ENCODE data around the gene TNPO3.

TNPO3 gene

GRCh38 chr7:128988372-128988771 lies 66.5 kb downstream of the TNPO3 start:
- H3K9me3 Mint-ChIP-seq, result no peaks in the 10 kb centered on the region
- peaks cover 40% of the 10 kb centered on the region for H3K36me3 Mint-ChIP-seq (ENCODE audit: low read depth)
- no peak overlapping the region for H3K4me3 Mint-ChIP-seq
- no peak overlapping the region for H3K27ac Mint-ChIP-seq
- peaks cover 2% of the 10 kb centered on the region for H3K4me1 Mint-ChIP-seq (ENCODE audit: low read depth)
- DNase-seq (ENCODE audit: low spot score), result no peak
- H3K27me3 Mint-ChIP-seq (ENCODE audit: low read depth), result no peaks in the 10 kb centered on the region

GRCh38 chr7:128986609-128987008 lies 68.3 kb downstream of the TNPO3 start:
- Mint-ChIP-seq H3K36me3 (ENCODE audit: low read depth) (peaks cover 50% of the 10 kb centered on the region), H3K4me1 (ENCODE audit: low read depth) (peaks cover 2% of the 10 kb centered on the region), H3K27ac (no peak overlapping the region), H3K27me3 (ENCODE audit: low read depth) (no peaks in the 10 kb centered on the region), H3K9me3 (no peaks in the 10 kb centered on the region), H3K4me3 (no peak overlapping the region)
- no peak for DNase-seq (ENCODE audit: low spot score)

- Mint-ChIP-seq H3K36me3 (ENCODE audit: low read depth) (peaks cover 52% of the 10 kb centered on the region), H3K4me3 (no peak overlapping the region), H3K4me1 (ENCODE audit: low read depth) (peaks cover 2% of the 10 kb centered on the region), H3K27me3 (ENCODE audit: low read depth) (no peaks in the 10 kb centered on the region), H3K9me3 (no peaks in the 10 kb centered on the region), H3K27ac (no peak overlapping the region)
- no peak for DNase-seq (ENCODE audit: low spot score)
Measured at GRCh38 chr7:128985660-128986059, 69.3 kb downstream of the TNPO3 start.

- H3K4me1 Mint-ChIP-seq (ENCODE audit: low read depth), result no peaks in the 10 kb centered on the region
- H3K27me3 Mint-ChIP-seq (ENCODE audit: low read depth), result no peaks in the 10 kb centered on the region
- no peak overlapping the region for H3K4me3 Mint-ChIP-seq
- H3K36me3 Mint-ChIP-seq (ENCODE audit: low read depth), result peaks cover 56% of the 10 kb centered on the region
- H3K27ac Mint-ChIP-seq, result no peak overlapping the region
- H3K9me3 Mint-ChIP-seq, result no peaks in the 10 kb centered on the region
- DNase-seq (ENCODE audit: low spot score), result no peak
Measured at GRCh38 chr7:128982105-128982504, 72.8 kb downstream of the TNPO3 start.

DNA sequence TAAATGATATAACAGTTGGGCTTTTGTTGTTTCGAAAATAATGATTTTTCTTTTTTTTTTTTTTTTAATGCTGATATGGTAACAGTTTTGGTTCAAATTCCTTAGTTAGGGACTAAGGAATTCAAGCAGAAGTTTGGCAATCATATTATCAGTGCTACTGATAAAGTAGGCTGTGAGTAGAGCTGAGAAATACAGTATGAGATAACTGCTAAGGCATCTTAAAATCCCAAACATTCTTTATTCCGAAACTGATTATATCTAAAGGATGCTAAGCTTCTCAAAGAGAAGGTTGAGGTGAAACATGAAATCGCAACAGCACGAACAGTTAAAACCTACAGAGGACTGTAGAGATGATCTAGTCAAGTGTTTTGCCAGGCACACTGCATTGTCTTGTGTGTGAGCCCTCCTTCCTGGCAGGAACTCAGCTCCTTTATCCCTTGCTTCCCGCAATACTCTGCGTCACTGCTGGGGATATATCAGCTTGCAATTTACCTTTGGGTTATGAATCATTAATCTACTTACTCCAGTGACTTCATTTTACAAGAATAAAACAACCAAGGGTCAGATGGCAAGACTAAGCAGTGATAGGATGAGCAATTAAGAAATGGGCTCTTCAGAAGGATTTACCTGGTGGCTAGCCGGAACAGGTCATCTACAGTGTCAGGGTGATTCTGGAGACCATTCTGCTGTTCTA lies 80.5 kb downstream of the TNPO3 start:
- Mint-ChIP-seq H3K27me3 (ENCODE audit: low read depth) (no peaks in the 10 kb centered on the region), H3K4me1 (ENCODE audit: low read depth) (no peaks in the 10 kb centered on the region), H3K27ac (peak overlapping the region; percentile 46), H3K4me3 (no peak overlapping the region), H3K9me3 (no peaks in the 10 kb centered on the region), H3K36me3 (ENCODE audit: low read depth) (peaks cover 61% of the 10 kb centered on the region)
- no peak for DNase-seq (ENCODE audit: low spot score)

- no peak overlapping the region for H3K4me3 Mint-ChIP-seq
- no peak for DNase-seq (ENCODE audit: low spot score)
- peaks cover 6% of the 10 kb centered on the region for H3K4me1 Mint-ChIP-seq (ENCODE audit: low read depth)
- H3K27me3 Mint-ChIP-seq (ENCODE audit: low read depth), result no peaks in the 10 kb centered on the region
- peaks cover 55% of the 10 kb centered on the region for H3K36me3 Mint-ChIP-seq (ENCODE audit: low read depth)
- no peaks in the 10 kb centered on the region for H3K9me3 Mint-ChIP-seq
- no peak overlapping the region for H3K27ac Mint-ChIP-seq
Measured at GRCh38 chr7:128968624-128969023, 86.3 kb downstream of the TNPO3 start.

DNA sequence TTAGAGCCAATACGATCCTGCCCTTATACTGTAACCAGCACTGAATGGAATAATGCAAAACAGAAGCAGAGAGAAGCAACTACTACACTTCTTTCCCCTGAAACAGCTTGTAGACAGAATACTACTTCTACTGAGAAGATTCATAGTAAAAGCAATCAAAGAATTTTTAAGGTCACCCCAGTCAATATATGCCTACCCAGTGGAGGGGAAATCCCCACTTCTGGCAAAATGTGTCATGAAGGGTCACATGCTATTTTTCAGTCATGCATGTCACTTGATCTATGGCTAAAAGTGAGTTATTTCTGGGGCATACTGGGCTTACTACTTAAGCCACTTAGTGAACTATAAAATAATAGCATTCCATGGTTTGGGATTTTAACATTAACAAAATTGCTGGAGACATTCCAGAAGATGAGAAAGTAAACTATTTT lies 91.6 kb downstream of the TNPO3 start:
- Mint-ChIP-seq H3K27me3 (ENCODE audit: low read depth) (no peaks in the 10 kb centered on the region), H3K4me3 (no peak overlapping the region), H3K36me3 (ENCODE audit: low read depth) (peaks cover 61% of the 10 kb centered on the region), H3K4me1 (ENCODE audit: low read depth) (peaks cover 22% of the 10 kb centered on the region), H3K27ac (peak overlapping the region; percentile 22), H3K9me3 (no peaks in the 10 kb centered on the region)
- peak; percentile 73 for DNase-seq (ENCODE audit: low spot score)

- Mint-ChIP-seq H3K9me3 (no peaks in the 10 kb centered on the region), H3K4me3 (no peak overlapping the region), H3K27me3 (ENCODE audit: low read depth) (no peaks in the 10 kb centered on the region), H3K27ac (no peak overlapping the region), H3K36me3 (ENCODE audit: low read depth) (peaks cover 60% of the 10 kb centered on the region), H3K4me1 (ENCODE audit: low read depth) (peaks cover 22% of the 10 kb centered on the region)
- DNase-seq (ENCODE audit: low spot score), result no peak
Measured at GRCh38 chr7:128962899-128963298, 92.0 kb downstream of the TNPO3 start.

- no peak overlapping the region for H3K27ac Mint-ChIP-seq
- no peaks in the 10 kb centered on the region for H3K27me3 Mint-ChIP-seq (ENCODE audit: low read depth)
- peaks cover 22% of the 10 kb centered on the region for H3K4me1 Mint-ChIP-seq (ENCODE audit: low read depth)
- H3K36me3 Mint-ChIP-seq (ENCODE audit: low read depth), result peaks cover 60% of the 10 kb centered on the region
- no peak overlapping the region for H3K4me3 Mint-ChIP-seq
- no peak for DNase-seq (ENCODE audit: low spot score)
- no peaks in the 10 kb centered on the region for H3K9me3 Mint-ChIP-seq
Measured at GRCh38 chr7:128961030-128961659, 93.8 kb downstream of the TNPO3 start.

DNA sequence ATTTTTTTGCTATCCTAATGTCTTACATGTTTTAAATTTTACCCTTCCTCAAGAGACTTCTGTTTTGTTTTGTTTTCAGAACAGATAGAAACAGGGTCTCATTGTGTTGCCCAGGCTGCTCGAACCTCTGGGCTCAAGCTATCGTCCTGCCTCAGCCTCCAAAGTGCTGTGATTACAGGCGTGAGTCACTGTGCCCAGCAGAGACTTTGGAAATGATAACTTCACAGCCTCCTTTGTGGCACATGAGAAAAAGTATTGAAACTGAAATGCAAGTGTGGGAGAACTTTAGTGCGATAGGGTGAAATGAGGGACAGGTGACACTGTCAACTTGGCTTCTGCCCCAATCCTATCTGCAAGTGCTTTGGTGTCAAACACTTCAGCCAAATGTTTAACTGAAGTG lies 95.6 kb downstream of the TNPO3 start:
- Mint-ChIP-seq H3K36me3 (ENCODE audit: low read depth) (peaks cover 58% of the 10 kb centered on the region), H3K4me1 (ENCODE audit: low read depth) (peaks cover 19% of the 10 kb centered on the region), H3K9me3 (no peaks in the 10 kb centered on the region), H3K27ac (no peak overlapping the region), H3K27me3 (ENCODE audit: low read depth) (no peaks in the 10 kb centered on the region), H3K4me3 (no peak overlapping the region)
- DNase-seq (ENCODE audit: low spot score), result no peak

- Mint-ChIP-seq H3K9me3 (no peaks in the 10 kb centered on the region), H3K27me3 (ENCODE audit: low read depth) (no peaks in the 10 kb centered on the region), H3K36me3 (ENCODE audit: low read depth) (peaks cover 59% of the 10 kb centered on the region), H3K4me1 (ENCODE audit: low read depth) (no peaks in the 10 kb centered on the region), H3K27ac (no peak overlapping the region), H3K4me3 (no peak overlapping the region)
- no peak for DNase-seq (ENCODE audit: low spot score)
Measured at GRCh38 chr7:128955981-128956380, 98.9 kb downstream of the TNPO3 start.

- no peaks in the 10 kb centered on the region for H3K9me3 Mint-ChIP-seq
Measured at GRCh38 chr7:128954830-128955802, 99.8 kb downstream of the TNPO3 start.

DNA sequence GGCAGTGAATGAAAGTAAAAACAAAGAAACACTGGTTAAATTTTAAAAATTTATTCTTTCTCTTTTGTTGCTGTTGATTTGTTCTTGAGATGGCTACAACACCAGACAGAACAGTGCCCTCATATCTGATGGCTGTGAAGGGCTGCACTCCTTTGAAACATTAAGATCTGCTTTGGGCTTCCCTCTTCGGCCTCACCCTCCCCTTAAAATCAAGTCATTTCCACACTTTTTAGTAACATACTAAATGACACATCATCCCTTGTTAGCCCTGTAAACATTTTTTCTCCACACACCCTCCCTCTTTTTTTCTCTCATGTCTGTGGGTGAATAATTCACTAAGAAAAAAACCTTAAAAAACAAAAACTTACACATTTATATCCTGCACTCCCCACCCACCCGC lies 100.8 kb downstream of the TNPO3 start:
- Mint-ChIP-seq H3K4me3 (no peak overlapping the region), H3K36me3 (ENCODE audit: low read depth) (peaks cover 53% of the 10 kb centered on the region), H3K9me3 (no peaks in the 10 kb centered on the region), H3K27me3 (ENCODE audit: low read depth) (no peaks in the 10 kb centered on the region), H3K27ac (no peak overlapping the region), H3K4me1 (ENCODE audit: low read depth) (no peaks in the 10 kb centered on the region)
- DNase-seq (ENCODE audit: low spot score), result no peak

More at GRCh38 chr7:128954830-128955802, 99.8 kb downstream of the TNPO3 start:
- Mint-ChIP-seq H3K27me3 (ENCODE audit: low read depth) (no peaks in the 10 kb centered on the region), H3K36me3 (ENCODE audit: low read depth) (peaks cover 61% of the 10 kb centered on the region), H3K4me3 (no peak overlapping the region), H3K4me1 (ENCODE audit: low read depth) (no peaks in the 10 kb centered on the region), H3K27ac (no peak overlapping the region)
- DNase-seq (ENCODE audit: low spot score), result no peak

GRCh38 chr7:128951296-128951695 lies 103.6 kb downstream of the TNPO3 start:
- Mint-ChIP-seq H3K9me3 (no peaks in the 10 kb centered on the region), H3K4me1 (ENCODE audit: low read depth) (no peaks in the 10 kb centered on the region), H3K36me3 (ENCODE audit: low read depth) (peaks cover 34% of the 10 kb centered on the region), H3K27me3 (ENCODE audit: low read depth) (no peaks in the 10 kb centered on the region), H3K27ac (no peak overlapping the region), H3K4me3 (no peak overlapping the region)
- no peak for DNase-seq (ENCODE audit: low spot score)

Measured in T-helper 2 cell treated with Interferon-gamma antibody and Interleukin-4, amounts not matched to agents 5 μg/mL and 100 μg/mL, for 36 hours (primary cell).